Sigmoid colon (tissue), 7 donors: ENCODE measurements around the gene CFAP410. TPM values are rescaled to one million over a fixed set of nuclear protein-coding genes. Genes with fewer than 3 reads are reported as not detected.

Source experiments
- DNase-seq: peaks from one replicate; pipeline ENCODE4 v3.0.0-alpha.2; 2019
- H3K27ac ChIP-seq, 4 donors: fragments of 200-600 bp; sonication (generic); one replicate each; pipeline ENCODE4 v1.5.1; 2016 to 2019; ENCODE audit warnings: mild to moderate bottlenecking in 1 of 4
- H3K27me3 ChIP-seq, 3 donors: fragments of 200-600 bp; sonication (generic); one replicate each; pipeline ENCODE4 v1.5.1; 2019; ENCODE audit warnings: mild to moderate bottlenecking in 1 of 3
- H3K36me3 ChIP-seq, 4 donors: fragments of 200-600 bp; sonication (generic); one replicate each; pipeline ENCODE4 v1.5.1; 2016 to 2019
- H3K4me1 ChIP-seq, 4 donors: fragments of 200-600 bp; sonication (generic); one replicate each; pipeline ENCODE4 v1.5.1; 2017 to 2019
- H3K4me3 ChIP-seq, 4 donors: fragments of 200-600 bp; sonication (generic); one replicate each; pipeline ENCODE4 v1.5.1; 2017 to 2019; ENCODE audit warnings: mild to moderate bottlenecking in 2 of 4, moderate library complexity in 1 of 4
- H3K9me3 ChIP-seq, 4 donors: fragments of 200-600 bp in 3 of 4; sonication (generic) in 3 of 4; one replicate each; pipeline versions ENCODE4 v1.5.1 to v1.6.1; 2013 to 2019
- EP300 ChIP-seq, 4 donors: sonication (generic); formaldehyde crosslinking; IDR thresholded peaks; one replicate each; pipeline ENCODE4 v1.6.1; 2017; ENCODE audit warnings: antibody characterized with exemption in 4 of 4
- POLR2A ChIP-seq, 2 donors: fragments of 450-650 bp; IDR thresholded peaks; one replicate each; pipeline ENCODE4 v1.6.1; 2016; ENCODE audit warnings: antibody characterized with exemption in 2 of 2, mild to moderate bottlenecking in 2 of 2, moderate library complexity in 2 of 2
- POLR2AphosphoS5 ChIP-seq, 4 donors: sonication (generic); formaldehyde crosslinking; IDR thresholded peaks; one replicate each; pipeline ENCODE4 v1.6.1; 2017; ENCODE audit warnings: antibody characterized with exemption in 4 of 4
- WGBS, 2 donors: extraction: QIAGEN DNeasy Blood & Tissue Kit; methylation state at CpG; one replicate each; pipeline ENCODE4 v1.1.7; 2013; 5-methylcytosine and 5-hydroxymethylcytosine counted together
- intact Hi-C: fragments of 100-400 bp; cut with DNase I; formaldehyde crosslinking; loops from one replicate; pipeline ENCODE4 v1.15.1; 2023
- polyA plus RNA-seq, 3 donors: library from polyadenylated mRNA; stranded (reverse); fragments of 200-250 nt; gene quantifications; one replicate each; pipeline ENCODE4 v1.2.3, GENCODE V29; 2013
- total RNA-seq, 4 donors: library from RNA; depleted of rRNA; stranded (reverse); fragments of >200 nt; gene quantifications; one replicate each; pipeline ENCODE4 v1.1.0, GENCODE V29; 2016
- TF ChIP-seq, protein P1 (sequence below), 4 experiments: fragments of 450-650 bp in 3 of 4; fragments of 200-600 bp in 1 of 4; IDR thresholded peaks; one replicate each; pipeline ENCODE4 v1.5.1; 2016 to 2019; ENCODE audit warnings: antibody characterized with exemption in 4 of 4, mild to moderate bottlenecking in 3 of 4, moderate library complexity in 2 of 4
- donor health status: healthy with polysubstance abuse.
- donor health status: Bipolar disorder and iron deficiency.
- donor health status: healthy.

The CFAP410 gene
- total and polyA plus RNA-seq, 7 donors = 12.7 to 31.7 (median 28.2) TPM

DNA sequence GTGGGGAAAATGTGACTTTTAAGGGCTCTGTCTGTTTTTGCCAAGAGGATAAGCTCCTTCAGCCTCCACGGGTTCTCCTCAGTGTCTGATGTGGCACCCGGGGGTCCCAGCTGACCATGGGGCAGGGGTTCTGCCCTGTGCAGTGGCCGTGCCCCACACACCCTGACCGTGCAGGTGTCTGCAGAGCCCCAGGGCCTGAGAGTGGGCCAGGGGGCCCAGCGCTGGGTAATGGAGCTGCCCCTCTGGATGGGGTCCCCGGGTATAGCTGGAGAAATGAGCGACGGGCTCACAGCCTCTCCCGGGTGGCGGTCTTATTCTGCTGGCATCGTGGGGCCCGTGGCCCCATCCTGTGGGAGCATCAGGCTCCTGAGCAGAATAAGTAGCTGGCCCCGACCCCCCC, 42.3 kb downstream of the CFAP410 start:
- DNase-seq = no peak
- Histone ChIP-seq H3K27me3 (peaks cover 0 to 40% (median 37%) of the 10 kb centered on the region in 3 donors), H3K4me3 (no peak overlapping the region), H3K36me3 (no peaks in the 10 kb centered on the region), H3K9me3 (no peaks in the 10 kb centered on the region), H3K4me1 (peaks cover 0 to 42% (median 35%) of the 10 kb centered on the region in 4 donors), H3K27ac (no peak overlapping the region)
- 78 to 86% methylated on average over 13 of the region's 13 CpGs for WGBS, 2 donors
- intact Hi-C loops = loop anchor here (2.0 to 5.0 kb wide), 2 partner anchors 158 to 430 kb away; partner anchors contain the start of genes AGPAT3 and LRRC3
- TF ChIP-seq POLR2A (IDR thresholded peaks at IDR 0.05) (no peak), POLR2AphosphoS5 (IDR thresholded peaks at IDR 0.05) (no peak), EP300 (IDR thresholded peaks at IDR 0.05) (no peak)
- TF ChIP-seq, protein P1, sequence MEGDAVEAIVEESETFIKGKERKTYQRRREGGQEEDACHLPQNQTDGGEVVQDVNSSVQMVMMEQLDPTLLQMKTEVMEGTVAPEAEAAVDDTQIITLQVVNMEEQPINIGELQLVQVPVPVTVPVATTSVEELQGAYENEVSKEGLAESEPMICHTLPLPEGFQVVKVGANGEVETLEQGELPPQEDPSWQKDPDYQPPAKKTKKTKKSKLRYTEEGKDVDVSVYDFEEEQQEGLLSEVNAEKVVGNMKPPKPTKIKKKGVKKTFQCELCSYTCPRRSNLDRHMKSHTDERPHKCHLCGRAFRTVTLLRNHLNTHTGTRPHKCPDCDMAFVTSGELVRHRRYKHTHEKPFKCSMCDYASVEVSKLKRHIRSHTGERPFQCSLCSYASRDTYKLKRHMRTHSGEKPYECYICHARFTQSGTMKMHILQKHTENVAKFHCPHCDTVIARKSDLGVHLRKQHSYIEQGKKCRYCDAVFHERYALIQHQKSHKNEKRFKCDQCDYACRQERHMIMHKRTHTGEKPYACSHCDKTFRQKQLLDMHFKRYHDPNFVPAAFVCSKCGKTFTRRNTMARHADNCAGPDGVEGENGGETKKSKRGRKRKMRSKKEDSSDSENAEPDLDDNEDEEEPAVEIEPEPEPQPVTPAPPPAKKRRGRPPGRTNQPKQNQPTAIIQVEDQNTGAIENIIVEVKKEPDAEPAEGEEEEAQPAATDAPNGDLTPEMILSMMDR (IDR thresholded peaks at IDR 0.05) = no peak

DNA sequence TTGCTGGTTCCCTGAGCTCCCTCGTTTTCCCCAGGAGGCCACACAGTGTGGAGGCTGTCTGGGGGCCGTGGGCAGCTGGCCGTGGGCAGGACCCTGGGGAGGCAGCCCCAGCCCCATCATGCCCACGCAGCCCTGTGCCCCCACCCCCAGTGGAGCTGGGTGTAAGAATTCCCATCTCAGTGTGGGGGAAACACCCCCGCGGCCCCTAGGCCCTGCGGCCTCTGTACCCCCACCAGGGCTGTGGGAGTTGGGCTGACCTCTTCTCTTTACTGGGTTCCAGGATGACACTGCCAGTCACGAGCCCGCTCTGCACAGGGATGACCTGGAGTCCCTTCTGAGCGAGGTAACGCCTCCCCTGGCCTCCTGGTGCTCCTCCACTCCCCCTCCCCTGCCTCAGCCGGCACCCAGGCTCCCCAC, 43.1 kb downstream of the CFAP410 start:
- H3K9me3 ChIP-seq = no peaks in the 10 kb centered on the region
- intact Hi-C loops = loop anchor here (2.0 to 5.0 kb wide), 2 partner anchors 159 to 429 kb away; partner anchors contain the start of genes AGPAT3 and LRRC3
- H3K4me3 ChIP-seq = no peak overlapping the region
- TF ChIP-seq POLR2AphosphoS5 (IDR thresholded peaks at IDR 0.05) (no peak), POLR2A (IDR thresholded peaks at IDR 0.05) (no peak), EP300 (IDR thresholded peaks at IDR 0.05) (no peak)
- TF ChIP-seq, protein P1 (IDR thresholded peaks at IDR 0.05) = no peak
- no peak for DNase-seq
- H3K27ac ChIP-seq = no peak overlapping the region
- H3K27me3 ChIP-seq = peaks cover 0 to 40% (median 37%) of the 10 kb centered on the region in 3 donors
- peaks cover 0 to 34% (median 28%) of the 10 kb centered on the region in 4 donors for H3K4me1 ChIP-seq
- 83 to 86% methylated on average over 12 of the region's 12 CpGs for WGBS, 2 donors
- H3K36me3 ChIP-seq = no peaks in the 10 kb centered on the region

DNA sequence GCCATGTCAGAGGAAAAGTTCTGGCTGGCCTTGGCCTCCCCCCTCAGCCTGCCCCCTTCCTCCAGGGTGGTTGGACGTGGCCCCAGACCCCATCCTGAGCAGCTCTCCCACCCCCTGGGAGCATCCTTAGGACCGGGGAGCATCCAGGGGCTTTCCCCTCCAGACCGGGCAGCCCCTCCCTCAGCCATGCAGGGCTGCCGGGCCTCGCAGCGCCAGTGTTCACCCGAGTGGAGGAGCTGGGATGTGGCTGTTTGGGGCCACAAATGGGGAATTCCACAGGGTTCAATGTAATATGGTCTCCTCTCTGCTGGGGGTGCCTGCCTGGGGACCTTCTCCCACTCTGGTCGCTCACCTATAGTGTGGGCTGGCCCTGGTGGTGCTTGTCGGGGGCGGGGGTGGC, 43.5 kb downstream of the CFAP410 start:
- no peak overlapping the region for H3K4me3 ChIP-seq
- TF ChIP-seq POLR2AphosphoS5 (IDR thresholded peaks at IDR 0.05) (no peak), POLR2A (IDR thresholded peaks at IDR 0.05) (no peak), EP300 (IDR thresholded peaks at IDR 0.05) (no peak)
- TF ChIP-seq, protein P1 (IDR thresholded peaks at IDR 0.05) = no peak
- WGBS, 2 donors = 77 to 82% methylated on average over 10 of the region's 10 CpGs

DNA sequence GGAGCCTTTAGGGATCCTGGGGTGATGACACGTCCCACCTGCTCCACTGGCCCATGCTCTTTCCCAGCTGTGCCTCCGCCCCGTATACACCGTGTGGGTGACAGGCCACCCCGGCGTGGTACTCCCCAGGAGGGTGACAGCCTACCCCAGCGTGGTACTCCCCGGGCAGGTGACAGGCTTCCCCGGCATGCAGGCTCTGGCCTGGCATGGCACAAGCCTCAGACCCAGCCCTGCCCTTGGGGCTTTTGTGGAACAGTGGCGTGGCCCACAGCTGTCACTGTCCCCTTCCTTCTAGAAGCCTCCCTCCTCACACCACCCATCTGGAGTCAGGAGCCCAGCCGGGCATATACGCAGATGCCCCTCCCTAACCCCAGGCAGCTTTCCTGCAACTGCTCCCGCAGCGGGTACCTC, 44.0 kb downstream of the CFAP410 start:
- intact Hi-C loops = loop anchor here (5.0 kb wide), 1 partner anchor 428 kb away; the partner anchor contains the start of gene AGPAT3
- Histone ChIP-seq H3K27ac (no peak overlapping the region), H3K4me1 (peaks cover 0 to 28% (median 21%) of the 10 kb centered on the region in 4 donors), H3K9me3 (no peaks in the 10 kb centered on the region), H3K4me3 (no peak overlapping the region), H3K36me3 (no peaks in the 10 kb centered on the region), H3K27me3 (peaks cover 0 to 40% (median 37%) of the 10 kb centered on the region in 3 donors)
- 65 to 76% methylated on average over 14 of the region's 14 CpGs for WGBS, 2 donors
- TF ChIP-seq POLR2AphosphoS5 (IDR thresholded peaks at IDR 0.05) = no peak
- TF ChIP-seq EP300 (IDR thresholded peaks at IDR 0.05) = no peak
- TF ChIP-seq POLR2A (IDR thresholded peaks at IDR 0.05) = no peak
- TF ChIP-seq, protein P1 (IDR thresholded peaks at IDR 0.05) = no peak
- DNase-seq = no peak

More for the DNA sequence above, 43.5 kb downstream of the CFAP410 start:
- intact Hi-C loops = loop anchor here (2.0 to 5.0 kb wide), 2 partner anchors 159 to 428 kb away; partner anchors contain the start of genes AGPAT3 and LRRC3
- H3K27ac ChIP-seq = no peak overlapping the region
- H3K9me3 ChIP-seq = no peaks in the 10 kb centered on the region
- H3K36me3 ChIP-seq = no peaks in the 10 kb centered on the region
- peaks cover 0 to 40% (median 37%) of the 10 kb centered on the region in 3 donors for H3K27me3 ChIP-seq
- DNase-seq = no peak
- peaks cover 0 to 29% (median 23%) of the 10 kb centered on the region in 4 donors for H3K4me1 ChIP-seq
